Uterus (tissue), 4 donors: ENCODE measurements around the gene C1orf105. TPM values are rescaled to one million over a fixed set of nuclear protein-coding genes. Genes with fewer than 3 reads are reported as not detected.

Experiments
- DNase-seq, 2 donors: peaks; one replicate each; pipeline ENCODE4 v3.0.0-alpha.2; 2019 to 2020
- H3K27ac ChIP-seq, 2 donors: fragments of 200-600 bp; sonication (generic); 1 replicate in 1 of 2; 2 replicates in 1 of 2; pipeline ENCODE4 v1.5.1; 2016 to 2018
- H3K27me3 ChIP-seq, 2 donors: fragments of 200-600 bp; sonication (generic); one replicate each; pipeline ENCODE4 v1.5.1; 2018 to 2019; ENCODE audit warnings: control low read depth in 1 of 2
- H3K36me3 ChIP-seq, 2 donors: fragments of 200-600 bp; sonication (generic); one replicate each; pipeline ENCODE4 v1.5.1; 2019; ENCODE audit warnings: control low read depth in 1 of 2
- H3K4me1 ChIP-seq, 2 donors: fragments of 200-600 bp; sonication (generic); one replicate each; pipeline ENCODE4 v1.5.1; 2018 to 2019; ENCODE audit warnings: control low read depth in 1 of 2
- H3K4me3 ChIP-seq, 2 donors: fragments of 200-600 bp; sonication (generic); 1 replicate in 1 of 2; 2 replicates in 1 of 2; pipeline ENCODE4 v1.5.1; 2018 to 2019; ENCODE audit warnings: mild to moderate bottlenecking in 1 of 2
- H3K9me3 ChIP-seq, 2 donors: fragments of 200-600 bp; sonication (generic); one replicate each; pipeline ENCODE4 v1.5.1; 2019; ENCODE audit warnings: control low read depth in 1 of 2
- CTCF ChIP-seq, 4 experiments: fragments of 200-600 bp in 2 of 4; fragments of 450-650 bp in 2 of 4; sonication (generic) in 2 of 4; IDR thresholded peaks; one replicate each; pipeline ENCODE4 v1.5.1; 2016 to 2019; ENCODE audit warnings: antibody characterized with exemption in 4 of 4, mild to moderate bottlenecking in 2 of 4, moderate library complexity in 1 of 4
- POLR2A ChIP-seq, 2 donors: fragments of 450-650 bp; IDR thresholded peaks; one replicate each; pipeline ENCODE4 v1.6.1; 2016; ENCODE audit warnings: antibody characterized with exemption in 2 of 2, mild to moderate bottlenecking in 1 of 2, moderate library complexity in 1 of 2
- intact Hi-C: fragments of 100-400 bp; cut with DNase I; formaldehyde crosslinking; loops from one replicate; pipeline ENCODE4 v1.15.1; 2023; ENCODE audit warnings: low total_unique reads
- total RNA-seq, 4 donors: library from RNA; depleted of rRNA in 3 of 4; stranded (reverse); fragments of >200 nt in 3 of 4; gene quantifications; one replicate each; pipeline versions ENCODE4 v1.1.0 to v1.2.4, GENCODE V29; 2014 to 2023
- donor health status: DM: yes; HTN: yes; CAD: no.

The C1orf105 gene
- total RNA-seq, 4 donors from 2014 or later, result not detected

- no peak overlapping the region for H3K4me3 ChIP-seq
- H3K27me3 ChIP-seq, result no peaks in the 10 kb centered on the region
- no peaks in the 10 kb centered on the region for H3K9me3 ChIP-seq
- H3K4me1 ChIP-seq, result peaks cover 0 to 17% of the 10 kb centered on the region in 2 donors
- peak overlapping the region; percentile 78 to 89 for H3K27ac ChIP-seq
- intact Hi-C loops, result loop anchor here (5.0 to 10.0 kb wide), 2 partner anchors 43 to 355 kb away; no protein-coding TSS in a partner anchor
- TF ChIP-seq POLR2A (IDR thresholded peaks at IDR 0.05) (no peak), CTCF (IDR thresholded peaks at IDR 0.05) (no peak)
- no peak for DNase-seq
- no peaks in the 10 kb centered on the region for H3K36me3 ChIP-seq
Observed at GRCh38 chr1:172399756-172400721, 20.4 kb upstream of the C1orf105 start.

GRCh38 chr1:172400722-172401105, 19.8 kb upstream of the C1orf105 start:
- Histone ChIP-seq H3K27ac (peak overlapping the region; percentile 78 to 89), H3K4me3 (no peak overlapping the region), H3K4me1 (peaks cover 0 to 17% of the 10 kb centered on the region in 2 donors), H3K36me3 (no peaks in the 10 kb centered on the region), H3K9me3 (no peaks in the 10 kb centered on the region), H3K27me3 (no peaks in the 10 kb centered on the region)
- no peak for DNase-seq
- intact Hi-C loops, result loop anchor here (10.0 kb wide), 1 partner anchor 356 kb away; no protein-coding TSS in a partner anchor
- no peak for TF ChIP-seq POLR2A (IDR thresholded peaks at IDR 0.05)
- no peak for TF ChIP-seq CTCF (IDR thresholded peaks at IDR 0.05)

GRCh38 chr1:172401477-172401876, 19.0 kb upstream of the C1orf105 start:
- Histone ChIP-seq H3K36me3 (no peaks in the 10 kb centered on the region), H3K4me1 (peaks cover 0 to 17% of the 10 kb centered on the region in 2 donors), H3K27ac (peak overlapping the region; percentile 78 to 89), H3K9me3 (no peaks in the 10 kb centered on the region), H3K27me3 (no peaks in the 10 kb centered on the region), H3K4me3 (no peak overlapping the region)
- no peak for DNase-seq
- TF ChIP-seq POLR2A (IDR thresholded peaks at IDR 0.05), result no peak
- TF ChIP-seq CTCF (IDR thresholded peaks at IDR 0.05), result no peak
- intact Hi-C loops, result loop anchor here (10.0 kb wide), 1 partner anchor 357 kb away; no protein-coding TSS in a partner anchor

GRCh38 chr1:172401892-172402291, 18.6 kb upstream of the C1orf105 start:
- Histone ChIP-seq H3K9me3 (no peaks in the 10 kb centered on the region), H3K27ac (no peak overlapping the region), H3K4me1 (peaks cover 0 to 17% of the 10 kb centered on the region in 2 donors), H3K36me3 (no peaks in the 10 kb centered on the region), H3K27me3 (no peaks in the 10 kb centered on the region), H3K4me3 (no peak overlapping the region)
- intact Hi-C loops, result loop anchor here (10.0 kb wide), 1 partner anchor 357 kb away; no protein-coding TSS in a partner anchor
- DNase-seq, result no peak
- TF ChIP-seq POLR2A (IDR thresholded peaks at IDR 0.05) (no peak), CTCF (IDR thresholded peaks at IDR 0.05) (no peak)
